Dermis microvascular lymphatic vessel endothelial cell (primary cell): Measurements from ENCODE around the gene MSI2. TPM values are rescaled to one million over a fixed set of nuclear protein-coding genes. Genes with fewer than 3 reads are reported as not detected.

Source experiments
- DNase-seq, 2 donors: peaks; one replicate each; pipeline versions ENCODE4 v3.0.0 to v3.0.0-alpha.2; 2010; ENCODE audit warnings: low read depth in 2 of 2
- total RNA-seq: library from RNA; depleted of rRNA; stranded (reverse); fragments of >200 nt; gene quantifications from 2 replicates; pipeline ENCODE4 v1.2.1, GENCODE V29; 2014

MSI2 gene
- total RNA-seq, 1 donor from 2014 or later, result 7.4 TPM

DNA sequence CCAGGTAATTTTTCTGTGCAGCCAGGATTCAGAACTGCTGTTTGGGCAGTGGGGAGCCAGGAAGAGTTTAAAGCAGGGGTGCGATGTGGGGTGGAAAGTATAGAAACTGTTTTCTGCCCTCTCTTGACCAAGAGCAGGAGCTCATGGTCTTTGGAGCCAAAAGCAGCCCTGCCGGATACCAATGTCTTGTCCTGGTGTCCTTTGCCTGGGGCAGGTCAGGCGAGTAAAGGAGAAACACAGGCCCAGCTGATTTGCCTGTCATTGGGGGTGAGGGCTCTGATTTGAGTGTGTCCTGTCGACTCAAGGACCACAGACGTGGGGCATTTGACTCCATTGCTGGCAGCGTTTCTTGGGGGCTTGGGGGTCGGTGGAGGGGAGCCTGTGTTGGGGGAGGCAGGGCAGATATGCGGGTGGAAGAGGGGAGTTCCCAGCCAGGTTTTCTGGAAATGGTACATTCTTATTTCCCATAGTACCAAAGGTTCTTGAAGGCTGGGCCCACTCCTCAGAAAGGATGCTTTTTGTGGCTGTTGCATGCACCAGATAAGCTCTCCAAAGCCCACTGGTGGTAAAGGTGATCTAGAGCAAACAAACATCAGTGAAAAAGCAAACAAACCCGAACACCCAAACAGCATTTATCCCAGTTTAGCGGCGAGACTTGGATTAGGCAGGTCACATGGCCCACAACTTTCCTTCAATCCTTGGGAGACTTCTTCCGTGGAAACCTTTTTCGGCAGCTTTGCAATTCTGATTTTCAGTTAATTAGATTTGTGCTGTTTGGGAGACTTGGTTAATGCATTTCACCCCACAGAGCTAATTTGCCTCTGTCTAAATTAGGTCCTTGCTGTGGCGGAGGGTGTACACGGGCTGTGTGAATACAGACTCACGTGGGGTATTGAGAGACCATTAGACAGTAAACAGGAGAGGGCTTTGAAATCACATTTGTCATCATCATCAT lies 59.0 kb downstream of the MSI2 start:
- no peak for DNase-seq

DNA sequence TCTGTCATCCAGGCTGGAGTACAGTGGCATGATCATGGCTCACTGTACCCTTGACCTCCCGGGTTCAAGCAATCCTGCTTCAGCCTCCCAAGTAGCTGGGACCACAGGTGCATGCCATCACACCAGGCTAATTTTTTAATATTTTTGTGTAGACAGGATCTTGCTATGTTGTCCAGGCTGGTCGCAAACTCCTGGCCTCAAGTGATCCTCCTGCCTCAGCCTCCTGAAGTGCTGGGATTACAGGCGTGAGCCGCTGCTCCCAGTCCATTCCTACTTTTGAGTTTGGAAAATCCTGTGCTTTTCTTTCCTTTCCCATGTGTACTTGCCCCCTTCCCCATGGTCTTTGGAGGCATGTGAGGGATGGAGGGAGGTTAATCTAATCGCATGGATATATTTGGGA lies 60.0 kb downstream of the MSI2 start:
- no peak for DNase-seq

DNA sequence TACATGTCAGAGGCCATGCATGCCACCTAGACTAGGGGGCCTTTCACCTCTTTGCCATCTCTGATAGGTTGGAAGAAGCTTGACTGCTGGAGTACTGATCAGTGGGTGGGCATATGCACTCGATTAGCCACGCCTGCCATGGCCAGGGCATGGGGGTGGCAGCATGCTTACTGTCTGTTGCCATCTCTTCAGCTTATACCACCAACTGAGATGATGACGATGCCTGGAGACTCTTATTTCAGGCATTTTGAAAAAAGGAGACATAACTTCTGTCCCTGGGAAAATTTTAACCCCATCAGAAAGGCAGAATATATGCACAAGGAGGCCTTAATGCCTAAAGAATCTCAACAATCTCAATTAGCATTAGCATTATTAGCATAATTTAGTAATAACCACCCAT lies 60.8 kb downstream of the MSI2 start:
- DNase-seq, result no peak

DNA sequence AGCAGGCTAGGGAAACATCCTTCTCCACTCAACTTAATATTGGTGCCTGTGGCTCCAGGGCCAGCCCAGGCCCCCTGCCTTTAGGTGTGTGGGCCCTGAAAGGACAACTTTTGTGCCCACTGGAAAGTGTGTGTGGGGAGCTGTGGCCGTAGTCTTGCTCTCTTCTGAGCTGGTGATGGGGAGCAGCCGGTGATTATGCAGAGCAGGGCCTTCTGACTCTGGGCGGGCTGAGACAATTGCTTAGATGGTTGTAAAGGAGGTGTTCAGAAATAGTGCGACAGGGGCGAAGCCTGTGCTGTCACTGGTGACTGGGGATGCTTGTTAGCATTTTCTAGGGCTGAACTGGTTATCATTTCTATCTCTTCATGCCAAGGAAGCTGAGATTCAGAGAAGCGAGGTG lies 62.6 kb downstream of the MSI2 start:
- DNase-seq, result no peak

DNA sequence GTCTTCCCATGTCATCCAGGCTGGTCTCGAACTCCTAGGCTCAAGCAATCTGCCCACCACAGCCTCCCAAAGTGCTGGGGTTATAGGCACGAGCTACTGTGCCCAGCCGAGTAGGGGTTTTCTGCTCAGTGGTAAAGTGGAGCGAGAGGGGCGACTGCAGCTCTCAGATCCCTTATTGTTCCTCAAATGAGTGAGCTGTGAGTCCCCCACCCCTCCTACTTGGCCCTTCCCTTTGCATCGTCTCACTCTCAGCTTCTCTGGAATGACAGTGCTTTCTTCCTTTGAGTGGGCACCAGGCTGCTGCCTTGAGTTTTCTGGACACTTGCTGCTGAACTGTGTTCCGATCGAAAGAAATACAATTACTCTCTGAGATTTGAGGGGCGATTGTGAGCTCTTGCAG lies 63.5 kb downstream of the MSI2 start:
- no peak for DNase-seq

DNA sequence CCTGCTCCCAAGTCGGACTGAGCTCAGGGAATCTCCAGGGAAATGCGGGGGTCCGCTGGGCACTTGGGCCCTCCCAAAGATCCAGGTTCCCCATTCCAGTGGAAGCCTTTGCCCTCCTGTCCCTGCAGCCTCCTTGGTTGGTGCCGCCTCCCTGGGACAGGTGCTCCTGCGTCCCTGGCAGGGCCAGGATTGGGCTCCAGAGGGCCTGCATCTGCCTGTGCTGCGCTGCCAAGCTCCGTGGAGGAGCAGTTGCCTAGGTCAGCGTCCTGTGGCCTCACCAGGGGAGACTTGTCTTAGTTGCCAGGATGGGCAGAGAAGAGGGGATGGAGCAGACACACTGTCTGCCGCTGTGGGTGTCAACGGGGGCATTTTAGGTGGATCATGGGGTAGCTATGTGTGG lies 67.1 kb downstream of the MSI2 start:
- no peak for DNase-seq

DNA sequence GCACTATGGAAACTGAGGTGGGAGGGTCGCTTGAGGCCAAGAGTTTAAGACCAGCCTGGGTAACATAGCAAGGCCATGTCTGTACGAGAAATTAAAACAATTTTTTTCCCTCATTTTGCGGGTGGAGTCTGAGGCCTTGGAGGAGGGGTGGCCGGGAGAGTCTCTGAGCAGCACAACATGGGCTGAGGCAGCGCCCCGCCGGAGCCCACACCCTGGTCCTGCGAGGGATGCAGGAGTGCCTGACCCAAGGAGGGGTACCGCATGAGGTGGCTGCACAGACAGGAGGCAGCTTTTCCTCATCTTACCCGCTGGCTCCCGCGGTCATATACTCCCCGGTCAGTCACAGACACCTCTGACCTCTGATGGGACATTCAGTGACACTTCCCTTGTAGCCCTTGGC lies 67.7 kb downstream of the MSI2 start:
- DNase-seq, result no peak

DNA sequence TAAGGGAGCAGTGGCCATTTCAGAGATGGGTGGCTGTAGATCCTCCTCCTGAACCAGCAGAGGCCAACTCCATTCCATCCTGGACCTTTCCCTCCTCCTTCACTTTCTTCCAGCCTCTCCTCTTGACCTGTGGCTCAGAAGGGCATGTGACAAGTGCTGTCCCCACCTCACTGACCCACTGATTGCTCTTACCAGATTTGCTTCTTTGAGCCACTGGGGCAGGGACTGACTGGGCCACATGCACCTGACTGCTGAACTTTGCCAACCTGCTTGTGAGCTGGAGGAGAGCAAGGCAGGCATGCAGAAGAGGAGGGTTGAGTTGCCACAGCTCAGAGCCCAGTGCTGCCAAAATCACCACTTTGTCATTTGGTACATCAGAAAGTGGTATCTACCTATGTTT lies 68.3 kb downstream of the MSI2 start:
- DNase-seq, result no peak

DNA sequence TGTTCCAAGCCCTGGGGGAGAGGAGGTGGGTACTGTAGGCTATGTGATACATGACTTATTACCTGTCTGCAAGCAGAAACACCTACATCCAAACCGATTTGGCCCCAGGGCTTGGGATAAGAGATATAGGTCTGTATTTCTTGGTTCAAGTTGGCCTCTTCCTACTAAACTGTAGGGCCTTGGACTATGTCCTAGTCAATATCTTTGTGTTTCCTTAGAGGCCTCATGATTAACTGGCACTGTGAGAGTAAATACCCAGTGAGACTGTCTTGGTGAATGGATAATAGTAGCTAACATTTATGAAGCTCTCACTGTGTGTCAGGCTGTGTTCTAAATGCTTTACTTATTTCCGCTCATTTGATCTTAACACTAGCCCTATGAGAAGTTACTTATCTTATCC lies 70.0 kb downstream of the MSI2 start:
- DNase-seq, result no peak

DNA sequence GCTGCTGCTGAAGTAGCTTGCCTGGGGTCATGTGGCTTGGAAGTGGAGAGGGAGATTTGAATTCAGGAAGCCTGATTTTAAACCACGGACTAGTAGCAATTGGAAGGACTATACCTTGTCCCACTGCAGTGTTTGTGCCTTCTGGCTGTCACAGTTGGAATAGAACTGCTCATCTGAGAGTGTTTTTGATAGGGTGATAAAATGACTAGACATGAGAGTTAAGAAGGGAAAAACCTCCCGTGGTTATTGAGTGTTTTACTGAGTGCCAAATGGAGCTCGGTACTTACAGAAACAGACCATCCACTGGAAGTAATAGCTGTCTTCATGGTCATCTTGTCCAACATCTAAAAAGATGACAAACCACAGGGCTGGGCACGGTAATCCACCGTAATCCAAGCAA lies 70.4 kb downstream of the MSI2 start:
- DNase-seq, result no peak

DNA sequence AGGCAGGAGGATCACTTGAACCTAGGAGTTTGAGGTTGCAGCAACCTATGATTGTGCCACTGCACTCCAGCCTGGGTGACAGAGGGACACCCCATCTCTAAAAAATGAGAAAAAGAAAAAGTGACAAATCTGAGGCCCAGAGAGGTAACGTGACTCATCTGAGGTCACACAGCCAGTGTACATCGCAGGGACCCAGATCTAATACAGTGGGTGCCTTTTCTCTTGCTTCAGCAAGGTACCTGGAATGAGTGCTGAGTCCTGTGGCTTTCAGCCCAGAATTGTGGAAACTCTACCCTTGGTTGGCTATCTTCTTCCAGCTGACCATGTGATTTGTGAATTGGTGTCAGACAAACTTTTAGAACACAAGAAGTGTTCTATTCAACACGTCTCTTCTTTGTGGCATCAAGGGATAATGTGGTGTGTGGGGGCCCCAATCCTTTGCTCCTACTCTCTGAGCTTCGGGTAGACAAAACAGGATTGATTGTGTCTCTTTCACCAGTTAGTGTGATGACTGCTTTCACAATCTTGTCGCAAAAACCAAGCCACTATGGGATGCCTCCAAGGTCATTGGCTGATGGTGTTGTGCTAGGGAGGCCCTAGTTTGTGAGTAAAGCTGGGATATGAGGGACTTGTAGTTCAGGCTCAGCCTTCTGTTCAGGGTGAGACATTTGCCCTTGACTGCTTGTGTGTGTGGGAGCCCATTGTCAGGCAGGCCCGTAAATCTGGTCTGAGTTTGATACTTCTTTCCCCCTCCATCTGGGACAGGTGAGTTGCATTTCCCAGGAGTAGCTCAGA lies 71.0 kb downstream of the MSI2 start:
- no peak for DNase-seq

DNA sequence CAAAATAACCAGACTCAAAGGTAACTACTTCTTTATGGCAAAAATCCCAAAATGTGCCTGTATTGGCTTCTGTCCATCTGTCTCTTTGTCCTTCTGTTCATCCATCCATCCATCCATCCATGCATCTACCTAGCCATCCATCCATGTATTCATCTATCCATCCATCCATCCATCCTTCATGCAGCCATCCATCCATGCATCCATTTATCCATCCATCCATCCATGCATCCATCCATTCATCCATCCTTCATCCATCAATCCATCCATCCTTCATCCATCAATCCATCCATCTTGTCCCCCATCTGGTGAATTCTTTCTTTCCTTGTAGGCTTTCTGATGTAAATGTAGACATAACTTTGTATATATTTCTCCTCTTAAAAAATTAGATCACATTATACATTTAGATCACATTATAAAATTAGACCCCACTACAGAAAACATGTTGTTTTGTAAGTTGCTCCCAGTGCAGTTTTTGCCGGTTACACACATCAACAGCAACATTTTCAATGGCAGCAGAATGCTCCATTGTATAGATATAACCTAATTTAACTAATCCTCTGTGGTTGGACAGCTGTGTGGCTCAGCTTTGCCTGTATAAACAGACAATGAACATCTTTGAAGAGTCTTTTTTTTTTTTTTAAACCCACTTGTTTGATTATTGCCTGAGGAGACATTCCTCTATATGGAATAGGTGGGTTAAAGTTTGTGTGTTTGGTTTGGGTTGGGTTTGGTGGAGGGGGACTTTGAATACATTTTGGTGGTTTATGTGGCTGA lies 72.0 kb downstream of the MSI2 start:
- no peak for DNase-seq

DNA sequence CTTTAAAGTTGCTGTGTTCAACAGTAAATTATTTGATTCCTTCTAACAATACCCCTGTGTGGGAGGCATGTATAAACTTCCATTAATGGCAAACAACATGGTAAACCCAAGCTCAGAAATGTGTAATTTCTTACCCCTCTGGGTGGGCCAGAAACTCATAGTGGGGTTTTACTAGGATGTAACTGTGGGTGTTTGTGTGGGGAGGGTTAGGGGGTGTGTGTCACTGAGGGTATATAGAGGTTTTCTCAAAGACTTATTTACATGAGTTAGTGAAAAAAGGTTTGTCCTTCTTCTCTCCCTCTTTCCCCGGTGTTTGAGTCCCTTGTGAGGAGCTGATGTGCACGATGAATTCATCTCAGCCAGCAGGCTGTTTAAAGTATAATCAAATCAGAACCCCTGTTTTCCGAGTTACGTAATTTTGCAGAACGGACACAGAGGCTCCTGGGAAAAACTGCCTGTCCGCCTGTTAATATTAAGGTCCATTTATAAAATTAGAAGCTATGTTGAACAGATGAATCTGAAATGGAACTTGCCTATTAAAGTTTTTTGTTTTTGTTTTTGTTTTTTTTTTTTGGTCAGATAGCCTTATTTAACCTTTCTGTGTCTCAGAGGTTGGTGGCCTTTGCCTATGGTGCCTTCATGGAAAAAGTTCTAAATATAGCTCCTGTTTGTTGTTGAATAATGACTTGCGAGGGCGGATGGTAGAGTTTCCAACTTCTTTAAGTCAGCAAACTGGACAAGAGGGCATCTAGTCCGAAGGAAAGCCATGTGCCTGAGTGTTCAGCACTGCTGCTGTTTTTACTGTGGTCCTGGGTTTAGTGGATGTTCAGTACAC lies 73.3 kb downstream of the MSI2 start:
- DNase-seq, result no peak

DNA sequence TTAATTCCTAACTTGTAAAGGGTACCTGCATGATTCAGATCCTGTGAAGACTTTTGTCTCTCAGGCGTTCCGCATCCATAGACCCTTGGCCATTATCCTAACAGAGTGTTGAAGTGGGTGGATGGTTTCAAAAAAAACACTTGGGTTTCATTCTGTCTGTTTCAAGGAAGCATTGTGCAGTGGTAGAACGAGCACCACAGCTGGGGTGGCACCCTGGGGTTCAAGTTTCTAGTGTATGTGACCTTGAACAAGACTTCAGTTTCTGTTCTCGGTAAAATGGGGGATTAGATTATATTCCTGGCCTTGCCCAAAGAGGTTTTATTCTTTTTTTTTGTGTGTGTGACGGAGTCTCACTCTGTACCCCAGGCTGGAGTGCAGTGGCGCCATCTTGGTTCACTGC lies 74.3 kb downstream of the MSI2 start:
- no peak for DNase-seq

DNA sequence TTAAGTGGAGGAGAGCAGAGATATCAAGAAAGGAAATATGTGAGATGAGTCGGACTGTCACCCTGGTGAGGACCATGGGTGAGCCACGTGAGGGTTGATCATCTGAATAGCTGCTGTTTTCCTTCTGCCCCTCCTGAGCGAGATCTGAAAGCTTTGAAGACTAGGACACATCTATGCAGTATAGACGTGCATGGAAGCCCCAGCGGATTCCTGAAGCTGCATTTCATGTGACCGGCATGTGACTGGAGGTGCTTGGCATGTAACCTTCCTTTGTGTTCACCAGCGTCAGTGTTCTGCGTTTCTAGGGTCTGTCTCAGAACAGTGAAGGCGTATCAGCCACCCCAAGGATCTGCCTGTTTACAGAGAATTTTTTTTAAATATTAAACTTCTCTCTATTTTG lies 75.1 kb downstream of the MSI2 start:
- DNase-seq, result no peak

DNA sequence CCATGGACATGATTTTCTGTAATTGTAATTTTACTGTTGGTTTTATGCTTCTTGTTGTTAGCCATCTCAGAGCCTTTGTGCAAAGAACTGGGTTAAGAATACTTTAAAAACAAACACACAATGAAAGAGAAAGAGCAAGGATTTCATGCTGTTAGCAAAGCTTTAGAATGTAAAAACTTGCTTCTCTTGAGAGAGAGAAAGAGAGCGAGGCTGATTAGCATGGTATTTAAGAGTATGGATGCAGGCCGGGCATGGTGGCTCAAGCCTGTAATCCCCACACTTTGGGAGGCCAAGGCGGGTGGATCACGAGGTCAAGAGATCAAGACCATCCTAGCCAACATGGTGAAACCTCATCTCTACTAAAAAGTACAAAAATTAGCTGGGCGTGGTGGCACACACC lies 76.2 kb downstream of the MSI2 start:
- DNase-seq, result no peak

DNA sequence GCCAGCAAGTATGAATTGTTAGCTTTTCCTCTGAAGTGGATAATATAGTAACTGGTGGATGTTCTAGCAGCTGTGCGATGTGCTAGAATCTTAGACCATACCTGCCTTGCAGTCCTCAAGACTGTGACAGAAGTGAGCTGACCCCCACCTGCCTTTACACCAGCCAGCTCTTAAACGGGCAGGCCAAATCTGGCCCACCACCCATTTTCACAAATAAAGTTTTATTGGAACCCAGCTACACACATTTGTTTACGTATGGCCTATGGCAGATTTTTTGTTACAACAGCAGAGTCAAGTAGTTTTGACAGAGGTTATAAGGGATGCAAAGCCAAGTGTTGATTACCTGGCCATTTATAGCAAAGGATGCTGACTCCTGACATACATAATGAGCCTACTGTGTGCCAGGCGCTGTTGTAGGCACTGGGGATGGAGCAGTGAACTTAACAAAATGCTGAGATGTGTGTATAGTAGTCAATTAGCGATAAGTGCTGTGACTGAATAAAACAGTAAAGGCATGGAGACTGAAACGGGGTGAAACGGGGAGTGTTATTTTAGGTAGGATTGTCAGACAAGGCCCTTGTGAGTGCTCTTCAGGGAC lies 79.0 kb downstream of the MSI2 start:
- DNase-seq, result no peak

DNA sequence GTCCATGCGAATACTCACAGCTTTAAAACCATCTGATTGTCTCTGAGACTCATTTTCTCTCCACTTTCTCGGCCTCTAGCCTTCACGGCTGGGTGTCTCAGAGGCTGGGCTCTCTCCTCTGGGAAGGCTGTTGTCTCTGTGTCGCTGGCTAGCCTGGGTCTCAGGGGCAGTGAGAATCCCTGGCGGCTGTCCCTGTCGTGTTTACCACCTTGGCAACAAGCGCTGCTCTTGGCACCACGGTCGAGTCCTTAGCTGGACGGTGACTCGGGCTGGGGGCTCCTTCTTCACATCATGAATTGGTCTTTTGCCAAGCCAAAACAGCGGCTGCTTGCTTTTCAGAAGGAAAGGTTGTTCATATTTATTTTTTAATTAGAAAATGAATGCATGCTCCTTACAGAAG lies 81.1 kb downstream of the MSI2 start:
- no peak for DNase-seq

DNA sequence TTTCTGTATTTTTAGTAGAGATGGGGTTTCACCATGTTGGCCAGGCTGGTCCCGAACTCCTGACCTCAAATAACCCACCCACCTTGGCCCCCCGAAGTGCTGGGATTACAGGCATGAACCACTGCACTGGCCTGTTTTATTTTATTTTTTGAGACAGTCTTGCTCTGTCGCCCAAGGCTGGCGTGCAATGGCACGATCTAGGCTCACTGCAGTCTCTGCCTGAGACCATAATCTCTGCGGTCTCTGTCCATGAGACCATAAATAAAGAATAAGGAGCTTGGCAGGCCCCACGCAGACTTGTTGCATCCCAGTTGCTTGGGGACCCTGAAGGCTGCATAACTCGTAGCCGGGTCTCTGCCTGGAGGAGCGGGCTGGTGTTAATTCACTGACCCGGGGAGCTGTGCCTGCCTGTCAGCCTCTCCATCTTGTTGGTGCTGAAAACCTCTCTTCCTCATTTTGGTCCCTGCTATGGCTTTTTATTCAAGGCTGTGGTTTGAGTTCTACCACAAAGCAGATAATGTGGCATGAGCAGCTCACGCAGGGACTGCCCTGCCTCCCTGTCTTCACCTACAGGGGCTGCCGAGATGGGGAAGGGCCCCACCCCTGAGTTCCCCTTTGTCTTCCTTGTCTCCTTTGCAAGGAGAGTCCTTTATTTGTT lies 82.1 kb downstream of the MSI2 start:
- DNase-seq, result no peak
